H9 (cell line): Measurements from ENCODE around the gene SETBP1. TPM values are rescaled to one million over a fixed set of nuclear protein-coding genes. Genes with fewer than 3 reads are reported as not detected.

Experiments used
- DNase-seq: peaks from one replicate; pipeline ENCODE4 v3.0.0-alpha.2; 2017
- H2AFZ ChIP-seq: one replicate; pipeline ENCODE4 v1.6.1; 2013; ENCODE audit warnings: mild to moderate bottlenecking, low read length, control low read depth, moderate library complexity
- H2AK5ac ChIP-seq: 2 replicates; pipeline ENCODE4 v1.6.1; 2013; ENCODE audit warnings: low read length, control low read depth, mixed read lengths; ENCODE audit not compliant: insufficient read length
- H2BK120ac ChIP-seq: one replicate; pipeline ENCODE4 v1.6.1; 2013; ENCODE audit warnings: low read depth, mild to moderate bottlenecking, low read length, control low read depth, inconsistent platforms; ENCODE audit not compliant: poor library complexity, severe bottlenecking
- H2BK12ac ChIP-seq: 2 replicates; pipeline ENCODE4 v1.6.1; 2013; ENCODE audit warnings: low read length, control low read depth, mixed read lengths, low read depth; ENCODE audit not compliant: insufficient read length
- H2BK15ac ChIP-seq: 2 replicates; pipeline ENCODE4 v1.6.1; 2013; ENCODE audit warnings: low read depth, low read length, control low read depth
- H2BK20ac ChIP-seq: one replicate; pipeline ENCODE4 v1.6.1; 2013; ENCODE audit warnings: low read depth, mild to moderate bottlenecking, low read length, control low read depth, inconsistent platforms; ENCODE audit not compliant: poor library complexity, severe bottlenecking
- H2BK5ac ChIP-seq: 2 replicates; pipeline ENCODE4 v1.6.1; 2013; ENCODE audit warnings: low read length, control low read depth, mixed read lengths; ENCODE audit not compliant: insufficient read length
- H3K14ac ChIP-seq: 2 replicates; pipeline ENCODE4 v1.6.1; 2013; ENCODE audit warnings: low read length, control low read depth; ENCODE audit not compliant: insufficient read depth
- H3K18ac ChIP-seq: 2 replicates; pipeline ENCODE4 v1.6.1; 2013; ENCODE audit warnings: low read depth, mild to moderate bottlenecking, mixed read lengths, low read length, control low read depth; ENCODE audit not compliant: insufficient read length
- H3K23ac ChIP-seq: 2 replicates; pipeline ENCODE4 v1.6.1; 2013; ENCODE audit warnings: low read length, control low read depth, mixed read lengths, low read depth; ENCODE audit not compliant: insufficient read length
- H3K23me2 ChIP-seq: 2 replicates; pipeline ENCODE4 v1.6.1; 2013; ENCODE audit warnings: low read depth, mild to moderate bottlenecking, mixed read lengths, low read length, control low read depth; ENCODE audit not compliant: insufficient read length, poor library complexity, severe bottlenecking
- H3K27ac ChIP-seq: 2 replicates; pipeline ENCODE4 v1.5.1; 2013; ENCODE audit warnings: low read length, control low read depth, mixed read lengths, low read depth; ENCODE audit not compliant: insufficient read length
- H3K27me3 ChIP-seq: 2 replicates; pipeline ENCODE4 v1.6.1; 2013; ENCODE audit warnings: low read length, control low read depth, inconsistent platforms; ENCODE audit not compliant: insufficient read depth
- H3K4ac ChIP-seq: 2 replicates; pipeline ENCODE4 v1.6.1; 2013; ENCODE audit warnings: low read depth, mild to moderate bottlenecking, control low read depth, inconsistent platforms, low read length, moderate library complexity
- H3K4me1 ChIP-seq: 2 replicates; pipeline ENCODE4 v1.6.1; 2013; ENCODE audit warnings: low read length, control low read depth, inconsistent platforms; ENCODE audit not compliant: insufficient read depth
- H3K4me2 ChIP-seq: 2 replicates; pipeline ENCODE4 v1.6.1; 2013; ENCODE audit warnings: low read length, control low read depth, mixed read lengths; ENCODE audit not compliant: insufficient read length, insufficient read depth
- H3K56ac ChIP-seq: 2 replicates; pipeline ENCODE4 v1.6.1; 2013; ENCODE audit warnings: low read depth, mild to moderate bottlenecking, mixed read lengths, low read length, control low read depth; ENCODE audit not compliant: insufficient read length
- H3K79me1 ChIP-seq: 2 replicates; pipeline ENCODE4 v1.6.1; 2013; ENCODE audit warnings: low read depth, mild to moderate bottlenecking, moderate library complexity, low read length, control low read depth, inconsistent platforms; ENCODE audit not compliant: insufficient read depth, poor library complexity, severe bottlenecking
- H3K79me2 ChIP-seq: 2 replicates; pipeline ENCODE4 v1.6.1; 2013; ENCODE audit warnings: low read length, control low read depth, inconsistent platforms; ENCODE audit not compliant: insufficient read depth
- H3K9ac ChIP-seq: 2 replicates; pipeline ENCODE4 v1.6.1; 2013; ENCODE audit warnings: low read length, control low read depth, mixed read lengths; ENCODE audit not compliant: insufficient read length; ENCODE audit errors: extremely low read depth
- H3K9me3 ChIP-seq: one replicate; pipeline ENCODE4 v1.6.1; 2013; ENCODE audit warnings: low read depth, low read length, inconsistent platforms; ENCODE audit not compliant: control insufficient read depth
- H3T11ph ChIP-seq: one replicate; pipeline ENCODE4 v1.6.1; 2013; ENCODE audit warnings: mild to moderate bottlenecking, low read length, control low read depth, inconsistent platforms
- H4K20me1 ChIP-seq: one replicate; pipeline ENCODE4 v1.6.1; 2013; ENCODE audit not compliant: control insufficient read depth, insufficient read length, insufficient read depth
- H4K5ac ChIP-seq: 2 replicates; pipeline ENCODE4 v1.6.1; 2013; ENCODE audit warnings: low read depth, mild to moderate bottlenecking, mixed read lengths, low read length, control low read depth; ENCODE audit not compliant: insufficient read length
- H4K8ac ChIP-seq: replicated peaks from 2 replicates; pipeline ENCODE4 v1.6.1; 2013; ENCODE audit warnings: low read length, control low read depth, mixed read lengths, low read depth; ENCODE audit not compliant: insufficient read length
- H4K91ac ChIP-seq: 2 replicates; pipeline ENCODE4 v1.6.1; 2013; ENCODE audit warnings: low read depth, mild to moderate bottlenecking, moderate library complexity, mixed read lengths, low read length, control low read depth; ENCODE audit not compliant: insufficient read length
- H3K27ac Mint-ChIP-seq, 3 experiments: 2 replicates in 2 of 3; 3 replicates in 1 of 3; pipeline ENCODE4 v1.8.0; 2020 to 2021; ENCODE audit warnings: mixed read lengths in 3 of 3, mild to moderate bottlenecking in 1 of 3, moderate library complexity in 1 of 3
- H3K27me3 Mint-ChIP-seq: 2 replicates; pipeline ENCODE4 v1.8.0; 2021; ENCODE audit warnings: low read depth, mild to moderate bottlenecking, moderate library complexity, mixed read lengths
- H3K36me3 Mint-ChIP-seq, 3 experiments: 2 replicates in 2 of 3; 3 replicates in 1 of 3; pipeline ENCODE4 v1.8.0; 2020 to 2021; ENCODE audit warnings: low read depth in 3 of 3, mixed read lengths in 3 of 3; ENCODE audit not compliant: insufficient read depth in 1 of 3
- H3K4me1 Mint-ChIP-seq, 2 experiments: 2 replicates each; pipeline ENCODE4 v1.8.0; 2020; ENCODE audit warnings: mixed read lengths in 2 of 2
- H3K4me3 Mint-ChIP-seq, 2 experiments: 2 replicates in 1 of 2; 3 replicates in 1 of 2; pipeline ENCODE4 v1.8.0; 2020 to 2021; ENCODE audit warnings: mild to moderate bottlenecking in 2 of 2, mixed read lengths in 2 of 2, moderate library complexity in 1 of 2
- H3K9me3 Mint-ChIP-seq, 2 experiments: 2 replicates in 1 of 2; 3 replicates in 1 of 2; pipeline ENCODE4 v1.8.0; 2020; ENCODE audit warnings: mild to moderate bottlenecking in 2 of 2, mixed read lengths in 2 of 2, moderate library complexity in 1 of 2
- CTCF ChIP-seq: fragments of 200-600 bp; sonication (generic); conservative IDR thresholded peaks from 3 replicates; pipeline ENCODE4 v1.8.0; 2021; ENCODE audit warnings: antibody characterized with exemption, mild to moderate bottlenecking
- WGBS: extraction: QIAGEN DNeasy Blood & Tissue Kit; methylation state at CpG from one replicate; pipeline ENCODE4 v1.1.7; 2013; ENCODE audit warnings: missing lambda C conversion rate, low lambda C conversion rate, mixed read lengths; ENCODE audit not compliant: insufficient read length; ENCODE audit errors: extremely low coverage; 5-methylcytosine and 5-hydroxymethylcytosine counted together
- total RNA-seq: library from RNA; stranded (reverse); gene quantifications from 2 replicates; pipeline ENCODE4 v1.2.1, GENCODE V29; 2021

The SETBP1 gene
- total RNA-seq, 1 experiment from 2014 or later, result 4.6 TPM

GRCh38 chr18:45054636-45055035 is 373.9 kb downstream of the SETBP1 start:
- Histone ChIP-seq H3K56ac (no peak overlapping the region), H3T11ph (no peak overlapping the region), H3K18ac (no peak overlapping the region), H3K27me3 (no peaks in the 10 kb centered on the region), H3K9me3 (no peaks in the 10 kb centered on the region), H3K4me2 (no peak overlapping the region), H4K8ac (no peak overlapping the region), H3K23ac (no peak overlapping the region), H2BK12ac (no peak overlapping the region), H3K4ac (no peak overlapping the region), H2AK5ac (no peak overlapping the region), H2BK15ac (no peak overlapping the region), H4K5ac (no peak overlapping the region), H3K79me2 (no peaks in the 10 kb centered on the region), H3K79me1 (no peaks in the 10 kb centered on the region), H2AFZ (no peak overlapping the region), H3K14ac (no peak overlapping the region), H4K91ac (no peak overlapping the region), H3K23me2 (no peaks in the 10 kb centered on the region), H3K27ac (no peak overlapping the region), H3K4me1 (no peaks in the 10 kb centered on the region), H4K20me1 (no peaks in the 10 kb centered on the region), H3K9ac (no peak overlapping the region), H2BK120ac (no peak overlapping the region), H2BK20ac (no peak overlapping the region), H2BK5ac (no peak overlapping the region)
- Mint-ChIP-seq H3K27ac (no peak overlapping the region), H3K4me1 (peaks cover 6 to 9% of the 10 kb centered on the region in 2 experiments; a peak in 3 of 4 replicates), H3K9me3 (no peaks in the 10 kb centered on the region), H3K36me3 (no peaks in the 10 kb centered on the region), H3K4me3 (no peak overlapping the region), H3K27me3 (no peaks in the 10 kb centered on the region)
- DNase-seq, result no peak
- no peak for TF ChIP-seq CTCF
- WGBS, result no CpG with 5 or more reads among the region's 3 CpGs
